ENCODE results near the gene SCFD2. TPM values are rescaled to one million over a fixed set of nuclear protein-coding genes. Genes with fewer than 3 reads are reported as not detected.

The SCFD2 gene
- total RNA-seq, 1 experiment from 2014 or later: 7.4 TPM

DNA sequence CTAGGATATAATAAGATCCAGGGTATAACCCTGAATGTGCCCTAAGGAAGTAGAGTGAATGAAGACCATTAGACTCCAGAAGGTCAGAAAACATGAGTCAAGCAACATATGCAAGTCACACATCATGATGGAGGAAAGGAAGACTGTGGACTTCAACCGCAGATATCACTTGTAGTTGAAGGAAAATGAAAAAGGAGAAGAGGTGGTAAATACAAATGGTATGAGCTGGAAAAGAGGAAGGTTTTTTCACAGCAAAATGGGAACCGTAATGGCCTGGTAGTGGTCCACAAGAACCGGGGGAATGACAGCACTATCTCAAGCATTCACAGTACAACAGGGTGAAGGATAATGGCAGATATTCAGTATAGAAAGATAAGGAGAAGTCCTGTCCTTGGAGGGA lies 5.2 kb upstream of the SCFD2 start:
- intact Hi-C loops (cut with micrococcal nuclease; ENCODE audit: unreplicated experiment) (no loop called here), in situ Hi-C loops (cut with HindIII; ENCODE audit: low pct_unique_long_range_greater_than_20kb, low sequenced_read_pairs) (no loop called here)
- Histone ChIP-seq H3K4me3 (ENCODE audit: low read depth in 2 of 2, low read length in 2 of 2) (no peak overlapping the region), H3K27me3 (ENCODE audit: control insufficient read depth, insufficient read depth, low read length) (no peaks in the 10 kb centered on the region; the same call in 1 of the 2 replicates), H3K9me3 (ENCODE audit: control insufficient read depth, insufficient read depth, low read depth, low read length) (no peaks in the 10 kb centered on the region), H3K4me1 (ENCODE audit: control insufficient read depth, insufficient read depth, low read length) (no peaks in the 10 kb centered on the region), H3K36me3 (ENCODE audit: control insufficient read depth, insufficient read depth, low read length) (no peaks in the 10 kb centered on the region), H3K27ac (ENCODE audit: low read length) (no peak overlapping the region)
- POLR2A ChIA-PET: no interaction called here
- TF ChIP-seq, protein P1, sequence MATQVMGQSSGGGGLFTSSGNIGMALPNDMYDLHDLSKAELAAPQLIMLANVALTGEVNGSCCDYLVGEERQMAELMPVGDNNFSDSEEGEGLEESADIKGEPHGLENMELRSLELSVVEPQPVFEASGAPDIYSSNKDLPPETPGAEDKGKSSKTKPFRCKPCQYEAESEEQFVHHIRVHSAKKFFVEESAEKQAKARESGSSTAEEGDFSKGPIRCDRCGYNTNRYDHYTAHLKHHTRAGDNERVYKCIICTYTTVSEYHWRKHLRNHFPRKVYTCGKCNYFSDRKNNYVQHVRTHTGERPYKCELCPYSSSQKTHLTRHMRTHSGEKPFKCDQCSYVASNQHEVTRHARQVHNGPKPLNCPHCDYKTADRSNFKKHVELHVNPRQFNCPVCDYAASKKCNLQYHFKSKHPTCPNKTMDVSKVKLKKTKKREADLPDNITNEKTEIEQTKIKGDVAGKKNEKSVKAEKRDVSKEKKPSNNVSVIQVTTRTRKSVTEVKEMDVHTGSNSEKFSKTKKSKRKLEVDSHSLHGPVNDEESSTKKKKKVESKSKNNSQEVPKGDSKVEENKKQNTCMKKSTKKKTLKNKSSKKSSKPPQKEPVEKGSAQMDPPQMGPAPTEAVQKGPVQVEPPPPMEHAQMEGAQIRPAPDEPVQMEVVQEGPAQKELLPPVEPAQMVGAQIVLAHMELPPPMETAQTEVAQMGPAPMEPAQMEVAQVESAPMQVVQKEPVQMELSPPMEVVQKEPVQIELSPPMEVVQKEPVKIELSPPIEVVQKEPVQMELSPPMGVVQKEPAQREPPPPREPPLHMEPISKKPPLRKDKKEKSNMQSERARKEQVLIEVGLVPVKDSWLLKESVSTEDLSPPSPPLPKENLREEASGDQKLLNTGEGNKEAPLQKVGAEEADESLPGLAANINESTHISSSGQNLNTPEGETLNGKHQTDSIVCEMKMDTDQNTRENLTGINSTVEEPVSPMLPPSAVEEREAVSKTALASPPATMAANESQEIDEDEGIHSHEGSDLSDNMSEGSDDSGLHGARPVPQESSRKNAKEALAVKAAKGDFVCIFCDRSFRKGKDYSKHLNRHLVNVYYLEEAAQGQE (IDR thresholded peaks at IDR 0.05; ENCODE audit: insufficient read depth in 1 of 2, low read depth in 2 of 2, low read length in 1 of 2): no peak
- TF ChIP-seq POLR2AphosphoS5 (IDR thresholded peaks at IDR 0.05; ENCODE audit: low read depth, low read length) (no peak), SIN3A (IDR thresholded peaks at IDR 0.05; ENCODE audit: borderline replicate concordance, insufficient read depth, low read depth, low read length) (no peak), TCF7L2 (IDR thresholded peaks at IDR 0.05; ENCODE audit: low read depth, low read length) (no peak)
- TF ChIP-seq, protein P2, sequence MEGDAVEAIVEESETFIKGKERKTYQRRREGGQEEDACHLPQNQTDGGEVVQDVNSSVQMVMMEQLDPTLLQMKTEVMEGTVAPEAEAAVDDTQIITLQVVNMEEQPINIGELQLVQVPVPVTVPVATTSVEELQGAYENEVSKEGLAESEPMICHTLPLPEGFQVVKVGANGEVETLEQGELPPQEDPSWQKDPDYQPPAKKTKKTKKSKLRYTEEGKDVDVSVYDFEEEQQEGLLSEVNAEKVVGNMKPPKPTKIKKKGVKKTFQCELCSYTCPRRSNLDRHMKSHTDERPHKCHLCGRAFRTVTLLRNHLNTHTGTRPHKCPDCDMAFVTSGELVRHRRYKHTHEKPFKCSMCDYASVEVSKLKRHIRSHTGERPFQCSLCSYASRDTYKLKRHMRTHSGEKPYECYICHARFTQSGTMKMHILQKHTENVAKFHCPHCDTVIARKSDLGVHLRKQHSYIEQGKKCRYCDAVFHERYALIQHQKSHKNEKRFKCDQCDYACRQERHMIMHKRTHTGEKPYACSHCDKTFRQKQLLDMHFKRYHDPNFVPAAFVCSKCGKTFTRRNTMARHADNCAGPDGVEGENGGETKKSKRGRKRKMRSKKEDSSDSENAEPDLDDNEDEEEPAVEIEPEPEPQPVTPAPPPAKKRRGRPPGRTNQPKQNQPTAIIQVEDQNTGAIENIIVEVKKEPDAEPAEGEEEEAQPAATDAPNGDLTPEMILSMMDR (IDR thresholded peaks at IDR 0.05): no peak
- CTCF ChIA-PET: no interaction called here
- no peak for DNase-seq (ENCODE audit: low read depth, low spot score)
- ATAC-seq: no peak
- BruUV-seq (replicated peaks): no TSS peak

DNA sequence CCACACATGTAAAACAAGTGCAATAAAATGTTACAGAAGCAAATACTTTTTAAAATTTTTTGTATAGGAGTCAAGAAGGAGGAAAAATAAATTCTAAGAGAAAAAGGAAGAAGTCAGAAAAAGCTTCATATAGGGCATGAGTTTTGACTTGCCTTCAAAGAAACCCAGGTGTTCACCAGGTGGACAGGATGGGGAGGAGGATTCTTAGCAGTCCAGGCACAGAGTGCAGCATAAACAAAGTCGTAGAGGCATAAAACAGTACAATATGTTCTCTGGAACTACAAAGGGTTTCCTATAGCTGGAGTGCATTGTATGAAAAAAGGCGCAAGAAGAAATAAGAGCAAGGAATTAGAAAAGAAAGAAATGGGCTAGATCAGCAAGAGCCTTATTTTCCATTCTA lies 1.9 kb upstream of the SCFD2 start:
- POLR2A ChIA-PET: no interaction called here
- intact Hi-C loops (cut with micrococcal nuclease; ENCODE audit: unreplicated experiment): loop anchor here (10.0 kb wide), 1 partner anchor 353 kb away; no protein-coding TSS in a partner anchor
- H3K4me1 ChIP-seq (ENCODE audit: control insufficient read depth, insufficient read depth, low read length): no peaks in the 10 kb centered on the region; the same call in 1 of the 2 replicates

More for the DNA sequence above, 1.9 kb upstream of the SCFD2 start:
- in situ Hi-C loops (cut with HindIII; ENCODE audit: low pct_unique_long_range_greater_than_20kb, low sequenced_read_pairs): no loop called here
- H3K27ac ChIP-seq (ENCODE audit: low read length): no peak overlapping the region
- no peaks in the 10 kb centered on the region; the same call in 1 of the 2 replicates for H3K36me3 ChIP-seq (ENCODE audit: control insufficient read depth, insufficient read depth, low read length)
- DNase-seq (ENCODE audit: low read depth, low spot score): no peak
- CTCF ChIA-PET: no interaction called here
- ATAC-seq: no peak
- H3K9me3 ChIP-seq (ENCODE audit: control insufficient read depth, insufficient read depth, low read depth, low read length): no peaks in the 10 kb centered on the region
- no peak overlapping the region for H3K4me3 ChIP-seq (ENCODE audit: low read depth in 2 of 2, low read length in 2 of 2)
- no TSS peak for BruUV-seq (replicated peaks)
- TF ChIP-seq, protein P1 (IDR thresholded peaks at IDR 0.05; ENCODE audit: insufficient read depth in 1 of 2, low read depth in 2 of 2, low read length in 1 of 2): no peak
- TF ChIP-seq SIN3A (IDR thresholded peaks at IDR 0.05; ENCODE audit: borderline replicate concordance, insufficient read depth, low read depth, low read length) (no peak), TCF7L2 (IDR thresholded peaks at IDR 0.05; ENCODE audit: low read depth, low read length) (no peak), POLR2AphosphoS5 (IDR thresholded peaks at IDR 0.05; ENCODE audit: low read depth, low read length) (no peak)
- TF ChIP-seq, protein P2 (IDR thresholded peaks at IDR 0.05): no peak
- H3K27me3 ChIP-seq (ENCODE audit: control insufficient read depth, insufficient read depth, low read length): no peaks in the 10 kb centered on the region; the same call in 1 of the 2 replicates
